Neural progenitor cell (in vitro differentiated cells): ENCODE data around the gene PPIA.

Source experiments
- CTCF ChIP-seq: fragments of 200-600 bp; sonication (generic); IDR thresholded peaks from 2 replicates; pipeline ENCODE4 v1.5.1; 2017; ENCODE audit warnings: antibody characterized with exemption, mild to moderate bottlenecking
- EZH2 ChIP-seq: fragments of 200-600 bp; sonication (generic); IDR thresholded peaks from 2 replicates; pipeline ENCODE4 v1.6.1; 2017; ENCODE audit warnings: antibody characterized with exemption, mild to moderate bottlenecking, moderate library complexity
- EZH2phosphoT487 ChIP-seq: fragments of 200-600 bp; sonication (generic); IDR thresholded peaks from 2 replicates; pipeline ENCODE4 v1.6.1; 2017; ENCODE audit warnings: antibody characterized with exemption

- TF ChIP-seq CTCF = no peak
- TF ChIP-seq EZH2 = no peak
- TF ChIP-seq EZH2phosphoT487 = no peak
Observed at GRCh38 chr7:44771358-44771757, 25.1 kb upstream of the PPIA start.
